ENCODE measurements around the gene DTYMK.

Gene DTYMK

DNA sequence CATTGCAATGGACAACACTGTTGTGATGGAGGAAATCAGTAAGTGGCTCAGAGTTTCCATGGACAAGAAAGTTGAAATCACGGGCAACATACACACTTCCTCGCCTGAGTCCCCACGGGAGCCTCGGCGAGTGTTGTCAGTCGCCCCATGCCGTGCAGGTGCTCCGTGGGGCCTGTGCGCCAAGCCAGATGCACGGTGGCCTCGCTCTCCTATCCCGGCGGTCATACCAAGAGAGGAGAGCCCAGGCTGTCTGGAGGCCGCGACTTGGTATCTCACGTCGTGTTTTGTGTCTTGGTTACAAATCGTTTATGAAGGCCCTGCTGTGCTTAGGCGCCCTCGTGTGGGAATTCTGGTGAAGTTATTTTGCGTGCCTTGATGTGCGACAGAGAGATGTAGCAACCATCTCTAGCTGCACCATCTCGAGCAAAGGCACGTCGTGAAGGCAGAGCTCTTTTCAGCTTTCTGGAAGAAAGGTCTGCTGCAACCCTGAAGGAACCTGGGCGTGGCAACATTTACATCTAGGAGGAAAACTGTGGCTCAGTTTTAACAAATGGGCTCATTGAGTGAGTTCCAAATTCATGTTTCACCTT is 27.4 kb downstream of the DTYMK start:
- no peak overlapping the region for H3K27ac ChIP-seq
- TF ChIP-seq, protein P1, sequence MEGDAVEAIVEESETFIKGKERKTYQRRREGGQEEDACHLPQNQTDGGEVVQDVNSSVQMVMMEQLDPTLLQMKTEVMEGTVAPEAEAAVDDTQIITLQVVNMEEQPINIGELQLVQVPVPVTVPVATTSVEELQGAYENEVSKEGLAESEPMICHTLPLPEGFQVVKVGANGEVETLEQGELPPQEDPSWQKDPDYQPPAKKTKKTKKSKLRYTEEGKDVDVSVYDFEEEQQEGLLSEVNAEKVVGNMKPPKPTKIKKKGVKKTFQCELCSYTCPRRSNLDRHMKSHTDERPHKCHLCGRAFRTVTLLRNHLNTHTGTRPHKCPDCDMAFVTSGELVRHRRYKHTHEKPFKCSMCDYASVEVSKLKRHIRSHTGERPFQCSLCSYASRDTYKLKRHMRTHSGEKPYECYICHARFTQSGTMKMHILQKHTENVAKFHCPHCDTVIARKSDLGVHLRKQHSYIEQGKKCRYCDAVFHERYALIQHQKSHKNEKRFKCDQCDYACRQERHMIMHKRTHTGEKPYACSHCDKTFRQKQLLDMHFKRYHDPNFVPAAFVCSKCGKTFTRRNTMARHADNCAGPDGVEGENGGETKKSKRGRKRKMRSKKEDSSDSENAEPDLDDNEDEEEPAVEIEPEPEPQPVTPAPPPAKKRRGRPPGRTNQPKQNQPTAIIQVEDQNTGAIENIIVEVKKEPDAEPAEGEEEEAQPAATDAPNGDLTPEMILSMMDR (conservative IDR thresholded peaks at IDR 0.05) = peak; percentile 90

DNA sequence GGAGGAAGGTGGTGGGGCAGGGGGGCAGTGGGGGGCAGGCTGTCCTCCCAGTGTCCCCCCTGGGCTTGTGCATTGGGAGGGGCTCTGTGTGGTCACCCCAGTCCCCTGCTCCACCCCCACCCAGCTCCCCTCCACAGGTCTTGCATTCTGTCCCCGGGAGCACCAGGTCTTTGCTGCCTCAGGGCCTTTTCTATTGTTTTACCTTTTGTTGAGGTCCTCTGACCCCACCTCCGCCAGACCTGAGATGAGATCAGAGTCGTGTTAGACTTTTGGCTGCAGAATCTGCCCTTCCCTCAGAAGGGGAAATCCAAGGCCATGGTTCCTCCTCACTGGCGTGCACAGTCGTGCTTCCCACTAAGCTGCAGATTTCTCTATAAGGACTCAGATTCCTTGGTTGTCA is 28.3 kb downstream of the DTYMK start:
- H3K27ac ChIP-seq = no peak overlapping the region
- TF ChIP-seq, protein P1 (conservative IDR thresholded peaks at IDR 0.05) = no peak

DNA sequence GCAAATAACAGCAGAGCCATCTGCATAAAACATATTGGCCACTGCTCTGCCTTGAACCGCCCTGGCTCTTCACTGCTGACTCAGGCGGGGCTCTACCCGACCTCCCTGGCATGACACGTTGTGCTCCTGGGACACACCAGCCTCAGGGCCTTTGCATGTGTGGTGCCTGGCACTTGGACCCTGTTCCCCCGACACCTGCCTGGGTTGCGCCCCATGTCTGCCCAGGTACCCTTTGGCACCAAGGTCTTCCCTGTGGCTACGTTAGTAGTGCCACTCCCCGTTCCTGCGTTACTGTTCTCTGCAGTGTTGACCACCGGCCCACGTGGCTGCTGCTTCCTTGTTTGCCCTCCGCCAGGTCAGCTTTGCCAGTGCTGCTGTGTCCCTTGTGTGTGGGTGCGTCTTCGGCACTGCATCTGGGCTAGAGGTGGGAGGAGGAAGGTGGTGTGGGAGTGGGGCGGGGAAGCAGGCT is 28.8 kb downstream of the DTYMK start:
- TF ChIP-seq, protein P1 (conservative IDR thresholded peaks at IDR 0.05) = no peak
- no peak overlapping the region for H3K27ac ChIP-seq

DNA sequence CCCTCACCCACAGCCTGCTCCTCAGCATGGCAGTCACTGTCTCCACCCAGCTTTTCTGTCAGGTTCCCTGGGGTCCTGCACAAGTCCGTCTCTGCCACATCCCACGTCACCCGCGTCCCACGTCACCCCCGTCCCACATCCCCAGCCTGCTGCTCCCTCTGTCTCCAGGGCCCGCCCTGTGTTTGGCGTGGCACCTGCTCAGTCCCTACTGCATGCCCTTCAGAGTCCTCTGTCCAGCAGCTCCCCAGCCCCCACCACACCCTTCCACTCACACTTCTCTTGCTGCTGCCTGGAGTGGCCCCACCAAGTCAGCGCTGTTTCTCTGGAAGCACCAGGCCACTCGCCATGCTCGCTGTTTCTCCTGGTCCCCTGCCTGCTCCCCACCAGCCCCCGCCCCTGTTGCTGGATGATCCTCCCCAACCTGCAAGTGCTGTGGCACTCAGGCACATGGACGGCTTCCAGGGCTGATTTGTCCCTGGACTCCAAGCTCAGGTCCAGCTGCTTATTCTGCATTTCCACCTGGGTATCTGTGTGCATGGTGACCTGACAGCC is 30.3 kb downstream of the DTYMK start:
- TF ChIP-seq, protein P1 (conservative IDR thresholded peaks at IDR 0.05) = no peak
- no peak overlapping the region for H3K27ac ChIP-seq

DNA sequence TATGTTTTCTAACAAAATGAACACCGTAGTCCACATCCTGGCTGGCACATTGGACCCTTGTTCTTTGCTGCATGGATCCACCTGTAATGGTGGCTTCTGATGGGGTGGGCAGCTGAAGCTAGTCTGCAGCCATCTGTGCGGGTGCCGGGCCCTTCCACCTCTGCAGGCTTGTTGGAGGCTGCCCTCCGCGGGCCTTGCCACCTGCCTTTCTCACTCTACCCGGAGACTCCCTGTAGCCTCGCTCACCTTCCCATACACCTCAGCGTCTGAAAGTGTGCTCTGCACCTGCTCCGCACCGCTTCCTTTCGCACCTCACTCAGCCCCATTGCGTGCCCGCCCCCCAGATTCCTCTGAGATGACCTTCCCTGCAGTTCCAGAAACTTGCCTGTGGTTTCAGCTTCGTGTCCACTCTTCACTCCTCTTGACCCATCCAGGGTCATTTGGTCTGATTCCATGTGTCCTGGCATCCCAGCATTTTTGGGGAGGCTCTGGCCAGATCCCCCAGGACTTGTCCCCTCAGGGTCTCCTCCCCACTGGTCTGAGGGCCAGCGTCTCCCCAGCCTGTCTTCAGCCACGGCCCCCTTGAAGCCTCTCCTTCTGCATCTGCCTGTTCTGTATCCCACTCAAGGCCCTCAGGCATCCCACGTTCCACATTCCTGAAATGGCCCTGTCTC is 31.0 kb downstream of the DTYMK start:
- TF ChIP-seq, protein P1 (conservative IDR thresholded peaks at IDR 0.05) = no peak
- no peak overlapping the region for H3K27ac ChIP-seq

DNA sequence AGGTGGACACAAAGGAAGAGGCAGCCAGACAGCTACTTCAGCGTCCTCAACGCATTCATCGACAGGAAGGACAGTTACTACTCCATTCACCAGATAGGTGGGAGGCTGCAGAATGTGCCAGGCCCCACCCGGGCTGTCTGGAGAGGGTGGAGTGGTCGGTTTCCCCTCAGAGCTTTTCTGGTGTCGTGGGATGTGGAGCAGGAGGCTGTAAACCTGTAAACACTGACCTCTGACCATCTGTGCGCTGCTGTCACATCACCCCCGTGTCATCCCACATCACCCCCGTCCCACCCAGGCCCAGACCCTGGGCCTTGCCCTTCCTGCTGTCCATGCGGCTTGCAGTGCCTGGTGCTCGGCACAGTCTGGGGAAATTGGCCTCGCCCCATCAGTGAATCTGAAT is 32.1 kb downstream of the DTYMK start:
- TF ChIP-seq, protein P1 (conservative IDR thresholded peaks at IDR 0.05) = no peak
- H3K27ac ChIP-seq = no peak overlapping the region

DNA sequence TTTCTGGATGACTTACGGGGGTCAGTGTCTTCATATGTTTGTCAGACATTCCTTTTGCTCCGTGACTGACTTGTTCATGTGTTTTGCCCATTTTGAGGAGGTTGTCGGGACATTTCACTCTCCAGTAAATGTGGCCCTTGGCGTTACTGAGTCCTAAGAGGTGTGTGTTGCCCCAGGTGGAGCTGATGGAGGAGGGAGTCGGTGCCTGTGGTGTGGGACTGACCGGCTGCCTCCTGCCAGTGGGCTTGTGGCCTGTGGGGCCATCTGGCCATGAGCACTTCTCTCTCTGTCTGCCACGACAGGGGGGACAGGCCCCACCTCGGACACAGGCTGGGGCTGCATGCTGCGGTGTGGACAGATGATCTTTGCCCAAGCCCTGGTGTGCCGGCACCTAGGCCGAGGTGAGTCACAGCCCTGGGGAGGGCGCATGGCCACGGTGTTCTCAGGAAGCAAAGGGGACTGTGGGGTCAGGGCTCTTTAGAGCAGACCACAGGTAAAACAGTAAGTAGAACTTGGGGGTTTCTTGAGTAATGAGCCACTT is 33.3 kb downstream of the DTYMK start:
- TF ChIP-seq, protein P1 (conservative IDR thresholded peaks at IDR 0.05) = no peak
- H3K27ac ChIP-seq = no peak overlapping the region

Measured in VCaP (cell line).